ENCODE results near the gene RAPGEF1. TPM values are rescaled to one million over a fixed set of nuclear protein-coding genes. Genes with fewer than 3 reads are reported as not detected.

The RAPGEF1 gene
- total and polyA plus RNA-seq, 9 of the 15 experiments (the other 6 are each of a cell fraction or from before 2014, with no cell fraction given): 0.06 to 44.1 (median 19.9) TPM

- no peak for ATAC-seq
- Histone ChIP-seq H3K4me3 (no peak overlapping the region), H4K20me1 (replicated peaks; ENCODE audit: control insufficient read depth, insufficient read depth, low read length) (peaks cover 20% of the 10 kb centered on the region; the same call in 1 of the 2 replicates), H3K27ac (ENCODE audit: extremely low read depth, low read depth, low read length) (no peak overlapping the region), H3K36me3 (ENCODE audit: control insufficient read depth, insufficient read depth, low read length) (no peaks in the 10 kb centered on the region; the same call in 2 of the 3 replicates), H3K4me1 (replicated peaks in 1 of 2; ENCODE audit: control insufficient read depth in 2 of 2, insufficient read depth in 2 of 2, low read length in 2 of 2) (peaks cover 5 to 13% of the 10 kb centered on the region in 2 experiments; a peak in 4 of 5 replicates), H3K4me2 (ENCODE audit: insufficient read depth, low read length) (no peak overlapping the region), H3K79me2 (ENCODE audit: control insufficient read depth, insufficient read depth, low read length) (peaks cover 3% of the 10 kb centered on the region; the same call in 1 of the 3 replicates), H3K9ac (ENCODE audit: insufficient read depth in 1 of 2, low read depth in 2 of 2, low read length in 2 of 2) (no peak overlapping the region), H3K27me3 (ENCODE audit: control insufficient read depth in 2 of 2, insufficient read depth in 2 of 2, low read length in 2 of 2) (no peaks in the 10 kb centered on the region), H3K9me1 (ENCODE audit: control insufficient read depth, insufficient read depth, low read length) (no peaks in the 10 kb centered on the region), H3K9me3 (replicated peaks; ENCODE audit: control insufficient read depth, insufficient read depth, low read depth, low read length) (no peaks in the 10 kb centered on the region), H2AFZ (ENCODE audit: low read depth, low read length) (no peak overlapping the region)
- FAIRE-seq: no peak
- BruUV-seq (replicated peaks): no TSS peak
- in situ Hi-C loops (cut with MboI) (no loop called here), intact Hi-C loops (cut with micrococcal nuclease) (no loop called here)
- 82% methylated on average over 9 of the region's 9 CpGs for WGBS (ENCODE audit: insufficient coverage, low coverage, missing lambda C conversion rate)
- POLR2A ChIA-PET: no interaction called here
- CTCF ChIA-PET (ENCODE audit: low intra/inter-chr PET ratio): no interaction called here
- TF ChIP-seq ETV5 (CRISPR knock-in tag; IDR thresholded peaks at IDR 0.05; ENCODE audit: low read depth) (no peak), MAFG (tag; conservative IDR thresholded peaks at IDR 0.05) (no peak)
- DNase-seq (ENCODE audit: extremely low read depth in 1 of 4, low spot score in 3 of 4): no peak
These were observed 71.8 kb downstream of the RAPGEF1 start for GRCh38 chr9:131668057-131668438.

- Histone ChIP-seq H3K27ac (ENCODE audit: extremely low read depth, low read depth, low read length) (no peak overlapping the region), H3K79me2 (ENCODE audit: control insufficient read depth, insufficient read depth, low read length) (peaks cover 3% of the 10 kb centered on the region; the same call in 1 of the 3 replicates), H3K9me3 (replicated peaks; ENCODE audit: control insufficient read depth, insufficient read depth, low read depth, low read length) (no peaks in the 10 kb centered on the region), H3K27me3 (ENCODE audit: control insufficient read depth in 2 of 2, insufficient read depth in 2 of 2, low read length in 2 of 2) (no peaks in the 10 kb centered on the region), H3K9ac (ENCODE audit: insufficient read depth in 1 of 2, low read depth in 2 of 2, low read length in 2 of 2) (no peak overlapping the region), H3K9me1 (ENCODE audit: control insufficient read depth, insufficient read depth, low read length) (no peaks in the 10 kb centered on the region), H2AFZ (ENCODE audit: low read depth, low read length) (no peak overlapping the region), H3K4me1 (replicated peaks in 1 of 2; ENCODE audit: control insufficient read depth in 2 of 2, insufficient read depth in 2 of 2, low read length in 2 of 2) (peaks cover 5 to 13% of the 10 kb centered on the region in 2 experiments; a peak in 4 of 5 replicates), H3K36me3 (ENCODE audit: control insufficient read depth, insufficient read depth, low read length) (no peaks in the 10 kb centered on the region; the same call in 2 of the 3 replicates), H3K4me3 (no peak overlapping the region), H4K20me1 (replicated peaks; ENCODE audit: control insufficient read depth, insufficient read depth, low read length) (peaks cover 16% of the 10 kb centered on the region; the same call in 1 of the 2 replicates), H3K4me2 (ENCODE audit: insufficient read depth, low read length) (no peak overlapping the region)
- peak; percentile 69 for FAIRE-seq
- POLR2A ChIA-PET: no interaction called here
- intact Hi-C loops (cut with micrococcal nuclease) (no loop called here), in situ Hi-C loops (cut with MboI) (no loop called here)
- 53% methylated on average over 7 of the region's 7 CpGs for WGBS (ENCODE audit: insufficient coverage, low coverage, missing lambda C conversion rate)
- DNase-seq (ENCODE audit: extremely low read depth in 1 of 4, low spot score in 3 of 4): no peak
- ATAC-seq: no peak
- CTCF ChIA-PET (ENCODE audit: low intra/inter-chr PET ratio): no interaction called here
- no TSS peak for BruUV-seq (replicated peaks)
- TF ChIP-seq C11orf30 (IDR thresholded peaks at IDR 0.05; ENCODE audit: low read depth) (0 out of 2 replicates have a peak, but pooled peaks have one; percentile 16), KDM1A (IDR thresholded peaks at IDR 0.05) (peak in 1 of 2 experiments; percentile 28; a peak in 1 of 4 replicates), FOXA1 (IDR thresholded peaks at IDR 0.05; ENCODE audit: borderline replicate concordance) (no peak), ARID3A (IDR thresholded peaks at IDR 0.05; ENCODE audit: borderline replicate concordance, low read depth, low read length) (no peak), MAFG (tag; conservative IDR thresholded peaks at IDR 0.05) (0 out of 2 replicates have a peak, but pooled peaks have one; percentile 5), PCBP2 (IDR thresholded peaks at IDR 0.05; ENCODE audit: low read depth, low read length, poor library complexity, severe bottlenecking) (no peak), ZNF316 (IDR thresholded peaks at IDR 0.05) (peak; percentile 56), MAFK (IDR thresholded peaks at IDR 0.05; ENCODE audit: low read length) (peak; percentile 41; the same call in 1 of the 2 replicates), MTF1 (CRISPR knock-in tag; IDR thresholded peaks at IDR 0.05; ENCODE audit: borderline replicate concordance) (no peak)
These were observed 72.3 kb downstream of the RAPGEF1 start for GRCh38 chr9:131667576-131667975.
